GM19238 (cell line): ENCODE measurements around the gene MAP3K20.
"Not testable (repeated sequence)": the region's sequence is repeated elsewhere in the genome, so short reads cannot be mapped to it uniquely, and the experiment has no call there.

Experiments
- DNase-seq: peaks from one replicate; pipeline ENCODE4 v3.0.0; 2011; ENCODE audit warnings: low spot score; ENCODE audit not compliant: insufficient read length

The MAP3K20 gene

DNA sequence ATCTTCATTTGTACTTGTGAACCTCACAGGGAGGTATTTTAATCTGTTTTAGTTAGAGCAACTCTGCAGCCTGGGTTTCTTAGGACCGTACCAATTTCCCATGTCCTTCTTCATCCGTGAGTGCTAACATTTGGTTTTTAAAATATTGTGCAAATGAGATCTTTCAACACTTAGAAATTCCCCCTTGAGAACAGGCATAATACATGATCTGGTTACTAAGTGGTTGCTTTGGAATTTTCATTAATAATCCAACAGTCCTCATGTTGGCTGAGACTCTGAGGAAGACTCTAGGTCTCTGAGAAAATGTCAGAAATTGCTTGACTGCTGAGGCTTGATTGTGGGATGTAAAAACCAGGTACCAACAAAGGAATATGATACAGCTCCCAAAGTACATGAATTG lies 153.4 kb downstream of the MAP3K20 start:
- DNase-seq = no peak

DNA sequence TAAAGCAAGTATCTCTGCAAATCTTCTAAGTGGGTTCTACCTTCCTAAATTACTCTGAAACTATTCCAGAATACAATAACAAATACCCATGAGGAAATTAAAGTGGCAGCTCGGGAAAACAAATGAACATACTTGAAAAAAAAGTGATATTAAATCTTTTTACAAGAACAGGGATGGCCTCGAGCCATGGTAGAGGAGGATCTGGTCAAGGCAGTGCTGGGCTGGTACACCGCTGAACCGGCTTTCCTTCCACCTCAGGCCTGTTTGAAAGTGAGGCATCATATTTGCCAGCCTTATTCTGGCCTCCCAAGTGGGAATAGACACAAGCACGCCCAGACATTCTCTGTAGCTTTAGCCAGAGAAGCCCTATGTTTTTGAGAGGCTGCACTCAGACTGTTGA lies 154.5 kb downstream of the MAP3K20 start:
- no peak for DNase-seq

DNA sequence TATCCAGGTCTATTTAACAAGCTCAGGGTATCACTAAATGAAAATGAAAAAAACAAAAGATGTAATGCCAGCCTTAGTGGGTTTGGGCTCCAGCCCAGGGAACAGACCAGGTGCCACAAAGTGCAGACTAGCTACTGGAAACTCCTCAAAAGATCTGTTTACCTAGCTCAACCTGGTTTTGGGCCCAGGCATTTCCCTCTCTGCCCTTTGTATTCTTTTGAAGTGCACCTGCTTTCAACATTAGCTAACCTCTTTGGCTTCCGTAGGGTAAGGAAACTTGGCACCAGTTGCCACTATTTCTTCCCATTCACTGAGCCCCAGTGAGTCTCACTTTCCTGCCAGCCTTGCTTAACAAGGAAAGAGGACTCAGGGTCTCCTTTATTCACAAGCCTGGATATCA lies 155.4 kb downstream of the MAP3K20 start:
- no peak for DNase-seq

DNA sequence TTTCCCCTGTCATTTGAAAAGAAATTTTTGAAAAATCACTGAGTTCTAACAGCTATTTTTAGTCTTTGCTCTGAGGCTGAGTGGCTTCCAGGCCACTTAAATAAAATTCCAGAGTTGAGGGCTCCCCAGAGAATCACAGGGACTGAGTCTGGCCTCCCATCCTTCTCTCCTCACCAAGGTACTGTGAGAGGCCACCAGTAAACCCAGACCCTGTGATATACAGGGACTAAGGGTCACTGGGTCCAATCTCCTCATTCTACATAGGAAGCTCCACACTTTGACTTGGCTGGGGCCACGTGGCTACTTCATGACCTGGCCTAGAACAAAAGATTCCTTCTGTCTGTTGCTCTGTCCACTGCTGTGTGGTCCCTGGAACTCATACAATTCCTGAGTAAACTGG lies 155.8 kb downstream of the MAP3K20 start:
- DNase-seq = no peak

DNA sequence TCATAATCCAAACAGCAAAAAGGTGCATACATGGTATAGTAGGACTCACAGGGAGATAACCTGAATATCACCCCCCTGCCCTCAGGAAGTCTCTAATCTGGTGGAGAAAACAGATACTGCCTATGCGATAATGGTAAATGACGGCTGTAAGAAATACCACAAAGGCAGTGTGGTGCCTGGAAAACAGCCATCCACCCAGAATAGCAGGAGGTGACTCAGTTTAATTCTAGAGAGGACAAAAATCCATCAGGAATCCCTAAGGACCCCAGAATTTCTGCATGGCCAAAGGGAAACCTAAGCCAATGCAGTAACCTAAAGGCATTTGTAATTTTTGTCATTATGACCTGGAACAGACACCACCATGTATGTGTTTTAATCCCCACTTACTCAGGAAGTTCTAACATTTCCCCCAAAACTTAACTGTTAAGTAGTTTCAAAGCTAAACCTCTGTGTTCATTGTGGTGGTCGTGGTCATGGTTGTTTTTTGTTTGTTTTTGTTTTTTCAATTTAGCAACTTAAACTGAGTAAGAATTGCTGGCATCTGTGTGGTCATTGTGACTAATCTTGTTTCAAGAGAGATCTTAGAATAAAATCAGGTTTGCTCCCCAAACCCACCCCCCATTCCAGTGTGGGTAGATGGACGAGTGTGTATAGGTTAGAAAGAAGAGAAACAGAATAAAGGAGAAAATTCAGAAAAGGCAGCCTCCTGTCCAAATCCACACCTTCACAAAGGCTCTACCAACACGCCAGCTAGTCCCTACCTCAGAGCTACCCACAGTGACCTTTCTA lies 157.5 kb downstream of the MAP3K20 start:
- no peak for DNase-seq

DNA sequence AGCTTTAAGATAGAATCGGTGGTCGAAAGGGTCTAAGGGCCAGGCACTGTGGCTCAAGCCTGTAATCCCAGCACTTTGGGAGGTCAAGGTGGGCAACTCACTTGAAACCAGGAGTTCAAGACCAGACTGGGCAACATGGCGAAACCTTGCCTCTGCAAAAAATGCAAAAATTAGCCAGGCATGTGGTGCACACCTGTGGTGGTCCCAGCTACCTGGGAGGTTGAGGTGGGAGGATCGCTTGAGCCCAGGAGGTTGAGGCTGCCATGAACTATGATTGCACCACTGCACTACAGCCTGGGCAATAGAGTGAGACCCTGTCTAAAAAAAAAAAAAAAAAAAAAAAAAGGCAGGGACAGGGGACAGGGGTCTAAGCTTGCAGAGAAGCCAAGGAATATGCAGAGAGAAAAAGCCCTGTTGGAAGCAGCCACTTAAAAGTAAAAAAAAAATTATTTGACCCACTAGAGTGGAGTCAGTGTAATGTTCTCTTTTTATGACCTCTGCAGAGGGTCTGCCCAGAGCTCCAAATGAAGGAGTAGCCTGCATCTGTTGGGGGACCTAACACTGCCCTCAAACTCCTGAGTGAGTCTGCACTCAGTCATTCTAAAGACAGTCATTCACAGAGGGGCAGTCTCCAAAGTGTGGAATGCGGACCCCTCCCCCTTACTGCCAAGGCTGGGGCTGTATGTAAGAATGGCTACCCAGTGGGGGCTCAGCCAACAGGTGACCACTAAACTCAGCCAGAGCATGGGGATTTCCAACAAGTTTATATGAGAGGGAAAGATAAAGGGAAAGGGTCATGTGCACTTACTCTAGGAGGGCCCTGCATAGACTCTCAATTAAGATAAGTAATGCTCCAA lies 160.5 kb downstream of the MAP3K20 start:
- DNase-seq = no peak

DNA sequence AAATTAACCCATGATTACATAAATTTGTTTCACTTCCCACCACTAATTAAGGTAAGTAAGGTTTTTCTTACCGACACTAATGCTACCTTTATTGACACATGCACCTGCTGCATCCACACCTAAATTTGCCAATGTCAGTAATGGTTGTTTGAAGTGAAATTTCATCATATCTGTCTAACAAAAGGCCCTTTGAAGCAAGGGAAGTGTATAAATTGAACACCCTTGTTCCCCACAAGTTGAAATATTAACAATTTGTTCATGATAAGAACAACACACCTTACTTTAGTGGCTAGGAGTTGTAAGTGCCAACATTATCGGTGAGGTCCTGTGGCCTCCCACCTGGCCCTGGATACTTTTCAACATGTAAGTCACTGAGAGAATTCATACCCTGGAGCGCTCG lies 162.7 kb downstream of the MAP3K20 start:
- no peak for DNase-seq

DNA sequence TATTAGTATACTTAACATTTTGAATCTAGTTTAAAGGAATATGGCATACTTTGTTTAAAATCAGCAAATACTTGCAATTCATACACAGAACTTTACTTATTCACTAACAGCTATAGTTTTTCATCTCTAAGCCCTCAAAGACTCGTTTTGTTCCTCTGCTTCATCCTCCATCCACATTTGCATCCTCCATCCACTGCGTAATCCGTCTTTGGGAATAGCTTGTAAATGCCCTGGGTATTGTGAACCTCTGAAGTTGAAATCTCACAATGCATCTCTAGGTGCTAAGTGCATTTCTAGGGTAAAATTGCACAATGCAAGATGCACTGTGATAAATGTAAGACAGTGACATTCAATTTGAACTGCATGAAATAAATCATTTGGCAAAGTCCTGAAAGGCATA lies 163.2 kb downstream of the MAP3K20 start:
- DNase-seq = no peak

DNA sequence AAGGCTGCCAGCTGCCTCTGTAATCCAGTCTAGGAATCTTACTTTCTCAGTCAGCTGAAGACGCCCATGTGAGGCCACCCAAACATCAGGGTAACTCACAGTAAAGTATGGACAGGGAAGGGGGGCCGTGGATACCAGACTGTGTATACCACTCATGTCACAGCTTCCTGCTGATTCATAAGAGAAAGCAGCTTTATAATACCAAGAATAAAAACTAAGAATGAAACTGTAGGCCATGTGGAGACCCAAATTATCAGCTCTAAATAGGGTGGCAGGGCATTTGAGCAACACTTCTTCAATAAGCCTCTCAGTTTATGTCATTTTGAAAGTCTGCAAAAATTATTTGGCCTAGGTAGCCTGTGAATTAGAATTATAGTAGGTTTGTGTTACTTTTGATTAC lies 164.0 kb downstream of the MAP3K20 start:
- peak; percentile 51 for DNase-seq

DNA sequence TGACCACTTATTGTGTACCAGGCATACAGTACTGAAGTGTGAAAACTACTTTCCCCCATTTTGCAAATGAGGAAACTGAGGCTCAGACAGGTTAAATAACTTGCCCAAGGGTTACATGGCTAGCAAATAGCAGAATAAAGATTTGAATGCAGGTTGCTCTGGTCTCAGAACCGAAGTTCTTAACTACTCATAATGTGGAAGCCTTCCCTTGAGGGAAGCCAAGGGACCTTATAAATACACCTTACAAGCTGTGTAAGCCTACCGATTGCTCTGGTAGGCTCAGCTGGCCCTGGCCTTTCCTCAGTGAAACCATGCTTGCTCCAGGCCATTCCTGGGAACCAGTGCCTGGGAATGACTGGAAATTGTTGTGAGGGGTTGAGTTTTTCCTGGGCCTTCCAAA lies 164.4 kb downstream of the MAP3K20 start:
- no peak for DNase-seq

DNA sequence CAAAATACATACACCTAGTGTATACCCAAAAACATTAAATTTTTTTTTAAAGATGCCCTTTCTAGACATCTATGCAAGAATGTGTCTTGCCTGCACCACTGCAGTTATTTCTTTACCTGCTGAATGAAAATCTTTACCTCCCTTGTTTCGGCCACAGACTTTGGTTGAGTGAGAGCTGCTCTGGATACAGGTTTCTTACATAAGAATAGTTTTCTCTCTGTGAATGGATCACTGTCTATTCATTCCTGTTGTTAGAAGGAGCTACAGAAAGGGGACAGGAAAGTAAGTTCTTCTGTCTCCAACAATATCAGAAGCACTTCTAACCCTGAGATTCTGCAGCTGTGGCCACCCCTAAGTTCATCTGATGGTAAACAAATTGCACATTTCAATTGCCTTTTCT lies 166.0 kb downstream of the MAP3K20 start:
- no peak for DNase-seq

DNA sequence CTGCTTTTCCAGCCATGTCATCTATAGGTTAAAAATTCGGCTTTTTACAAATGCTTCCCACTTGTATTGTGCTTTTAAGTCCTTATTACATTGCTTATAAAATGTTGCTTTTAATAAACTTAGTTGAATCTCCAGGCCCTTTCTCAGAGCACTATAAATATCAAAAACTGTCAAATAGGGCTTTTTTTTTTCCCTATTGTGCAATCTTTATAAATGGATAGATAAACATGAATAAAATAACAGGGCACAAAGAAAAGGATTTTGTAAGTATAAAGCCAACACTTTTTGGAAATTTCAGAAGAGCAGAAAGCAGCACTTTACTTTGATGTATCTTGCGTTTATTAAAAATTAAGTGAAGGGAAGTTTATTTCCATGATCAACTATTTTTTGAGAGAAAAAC lies 171.5 kb downstream of the MAP3K20 start:
- no peak for DNase-seq

DNA sequence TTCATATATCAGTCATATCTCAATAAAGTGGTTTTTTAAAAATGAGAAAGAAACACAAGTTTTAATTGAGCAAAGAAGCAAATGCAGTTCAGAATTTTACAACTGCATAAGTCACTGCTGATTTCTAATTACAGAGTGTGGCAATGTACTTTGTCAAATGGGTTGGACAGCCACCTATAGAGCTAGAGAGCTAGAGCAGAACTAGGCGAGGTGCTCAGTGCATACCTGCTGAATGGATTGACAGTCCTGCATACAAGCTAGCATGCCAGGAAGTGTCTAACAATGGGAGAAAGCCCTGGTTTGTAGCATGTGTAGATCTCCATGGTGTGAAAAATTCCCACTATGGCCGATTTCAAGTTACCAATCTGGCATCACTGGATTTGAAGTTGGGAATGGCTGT lies 172.7 kb downstream of the MAP3K20 start:
- no peak for DNase-seq

DNA sequence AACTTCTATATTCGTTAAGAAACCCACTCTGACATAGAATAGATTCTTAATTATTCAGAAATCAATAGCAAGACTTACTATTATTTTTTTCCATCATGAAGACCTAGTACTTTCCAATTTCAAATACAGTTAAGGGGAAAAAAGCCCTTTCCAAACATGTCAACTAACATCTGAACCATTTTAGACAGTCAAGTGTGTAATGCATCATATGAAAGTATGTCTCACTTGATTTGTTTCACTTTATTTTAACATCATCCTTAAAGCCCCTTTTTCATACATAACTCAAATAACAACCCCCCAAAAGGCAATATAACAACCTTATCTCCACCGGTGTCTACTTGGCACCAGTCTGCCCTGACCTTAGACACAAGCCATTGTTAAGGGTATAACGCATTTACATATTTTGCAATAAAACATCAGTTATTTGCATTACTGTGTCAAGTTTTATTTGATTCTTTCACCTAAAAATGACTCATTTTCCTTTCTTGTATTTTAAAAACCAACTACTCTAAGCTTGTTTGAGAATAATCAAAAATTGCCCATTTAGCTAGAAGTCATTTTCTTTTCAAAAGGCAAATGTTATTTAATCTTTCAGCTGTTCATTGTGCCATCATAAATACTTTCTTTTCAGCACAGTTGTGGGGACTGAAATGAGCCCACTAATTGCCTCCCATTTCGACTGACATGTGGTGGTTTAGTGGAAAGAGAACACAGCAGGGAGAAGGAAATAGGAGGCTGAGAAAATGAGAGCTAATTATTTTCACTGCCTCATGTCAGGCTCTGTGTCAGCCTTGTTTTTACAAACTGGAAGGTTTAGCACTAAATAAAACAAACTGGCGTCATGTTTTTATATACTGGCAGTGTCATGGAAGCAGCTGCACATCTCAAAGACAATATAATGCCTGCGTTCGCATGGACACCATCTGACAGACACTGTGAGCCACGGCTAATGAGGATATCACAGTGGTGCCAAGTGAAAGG lies 174.3 kb downstream of the MAP3K20 start:
- DNase-seq = no peak

DNA sequence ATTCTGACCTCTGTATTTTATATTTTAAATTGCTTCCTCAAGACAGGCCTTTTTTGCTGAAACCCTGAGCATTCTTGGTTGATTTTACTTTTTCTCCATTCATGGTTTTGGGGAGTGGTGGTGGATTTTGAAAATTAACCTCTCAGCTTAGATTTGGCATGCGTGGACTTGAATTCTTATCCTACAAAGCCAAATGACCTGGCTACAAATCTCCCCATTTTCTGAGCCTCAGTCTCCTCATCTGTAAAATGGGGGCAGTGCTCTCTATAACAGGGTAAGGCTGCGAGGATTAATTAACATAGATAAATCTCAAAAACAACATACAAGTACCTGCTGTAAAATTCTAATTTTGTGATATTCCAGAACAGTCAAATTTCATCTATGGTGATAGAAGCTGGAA lies 175.6 kb downstream of the MAP3K20 start:
- no peak for DNase-seq

DNA sequence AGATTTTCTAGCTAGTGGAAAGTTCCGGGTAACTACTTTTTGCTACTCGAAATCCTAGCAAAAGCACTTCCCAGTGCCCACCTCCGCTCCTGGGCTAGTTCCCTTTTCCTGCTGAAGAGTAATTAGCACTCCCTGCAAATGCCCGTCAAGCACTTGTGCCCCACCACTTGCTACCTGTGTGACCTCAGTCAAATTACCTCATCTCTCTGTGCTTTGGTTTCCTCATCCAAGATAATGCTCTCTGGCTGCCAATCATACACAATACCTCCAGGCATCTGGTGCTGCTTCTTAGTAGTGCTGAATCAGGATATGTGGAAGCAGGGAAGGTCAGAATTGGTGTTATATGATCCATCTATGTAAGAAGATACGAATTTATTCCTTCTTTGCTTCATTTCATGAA lies 176.9 kb downstream of the MAP3K20 start:
- no peak for DNase-seq

DNA sequence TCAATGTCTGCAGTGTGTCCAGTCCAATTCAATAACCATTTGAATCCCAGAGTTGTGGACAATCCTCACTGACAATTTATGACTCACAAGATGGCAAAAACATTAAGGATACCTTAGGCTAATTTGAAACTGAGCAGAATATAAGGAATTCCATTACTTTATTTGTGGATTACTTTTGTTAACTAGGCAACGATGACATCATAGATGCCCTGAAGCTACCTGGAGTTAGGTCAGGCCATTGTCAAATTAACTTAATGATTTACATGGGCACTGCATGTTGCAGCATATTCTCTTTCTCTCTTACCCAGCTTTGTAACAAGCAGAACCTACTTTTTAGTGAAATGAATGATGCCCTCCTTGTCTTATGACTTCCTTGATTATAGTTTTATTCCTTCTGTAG lies 179.0 kb downstream of the MAP3K20 start:
- DNase-seq = no peak

DNA sequence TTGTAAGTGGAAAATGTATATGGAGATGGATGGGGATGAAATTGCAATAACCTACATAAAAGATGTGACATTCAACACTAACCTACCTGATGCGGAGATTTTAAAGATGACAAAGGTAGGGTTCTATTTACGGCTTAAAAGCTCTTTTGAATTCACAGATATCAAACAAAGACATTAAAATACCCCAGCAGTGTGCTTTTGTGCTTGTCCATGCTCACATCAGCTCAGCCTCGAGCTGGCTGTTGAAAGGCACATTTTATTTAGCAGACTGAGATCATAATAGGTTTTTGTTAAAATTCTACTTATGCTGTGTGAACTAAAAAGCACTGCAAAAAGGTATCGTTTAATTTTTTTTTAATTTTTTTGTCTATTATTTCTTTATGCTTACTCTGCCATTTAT lies 183.1 kb downstream of the MAP3K20 start:
- no peak for DNase-seq

DNA sequence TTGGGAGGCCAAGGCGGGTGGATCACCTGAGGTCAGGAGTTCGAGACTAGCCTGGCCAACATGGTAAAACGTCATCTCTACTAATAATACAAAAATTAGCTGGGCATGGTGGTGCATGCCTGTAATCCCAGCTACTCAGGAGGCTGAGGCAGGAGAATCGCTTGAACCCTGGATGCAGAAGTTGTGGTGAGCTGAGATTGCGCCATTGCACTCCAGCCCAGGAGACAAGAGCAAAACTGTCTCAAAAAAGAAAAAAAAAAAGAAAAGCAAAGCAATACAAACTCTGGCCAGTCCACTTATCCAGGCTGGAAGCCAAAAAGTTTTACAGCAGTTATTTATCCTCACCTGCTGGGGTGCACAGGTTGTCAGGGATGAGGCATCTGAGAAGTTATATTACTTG lies 186.7 kb downstream of the MAP3K20 start:
- DNase-seq = not testable (repeated sequence)

DNA sequence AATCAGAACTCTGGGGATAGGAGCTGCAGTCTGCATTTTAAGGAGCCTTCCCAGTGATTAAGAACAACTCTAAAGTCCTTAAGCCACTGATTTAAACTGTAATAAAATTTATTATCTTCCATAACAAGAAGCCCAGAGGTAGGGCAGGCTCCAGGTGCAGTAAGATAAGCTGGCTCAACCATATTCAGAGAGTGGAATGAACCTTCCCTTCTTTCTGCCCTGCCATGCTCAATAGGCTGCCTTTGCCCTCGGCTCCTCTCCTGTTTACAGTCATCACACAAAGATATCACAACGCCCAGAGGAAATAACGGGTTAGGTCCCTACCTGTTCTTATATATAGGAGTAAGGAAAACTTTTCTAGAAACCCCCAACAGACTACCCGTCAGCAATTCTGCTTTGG lies 188.5 kb downstream of the MAP3K20 start:
- DNase-seq = no peak

DNA sequence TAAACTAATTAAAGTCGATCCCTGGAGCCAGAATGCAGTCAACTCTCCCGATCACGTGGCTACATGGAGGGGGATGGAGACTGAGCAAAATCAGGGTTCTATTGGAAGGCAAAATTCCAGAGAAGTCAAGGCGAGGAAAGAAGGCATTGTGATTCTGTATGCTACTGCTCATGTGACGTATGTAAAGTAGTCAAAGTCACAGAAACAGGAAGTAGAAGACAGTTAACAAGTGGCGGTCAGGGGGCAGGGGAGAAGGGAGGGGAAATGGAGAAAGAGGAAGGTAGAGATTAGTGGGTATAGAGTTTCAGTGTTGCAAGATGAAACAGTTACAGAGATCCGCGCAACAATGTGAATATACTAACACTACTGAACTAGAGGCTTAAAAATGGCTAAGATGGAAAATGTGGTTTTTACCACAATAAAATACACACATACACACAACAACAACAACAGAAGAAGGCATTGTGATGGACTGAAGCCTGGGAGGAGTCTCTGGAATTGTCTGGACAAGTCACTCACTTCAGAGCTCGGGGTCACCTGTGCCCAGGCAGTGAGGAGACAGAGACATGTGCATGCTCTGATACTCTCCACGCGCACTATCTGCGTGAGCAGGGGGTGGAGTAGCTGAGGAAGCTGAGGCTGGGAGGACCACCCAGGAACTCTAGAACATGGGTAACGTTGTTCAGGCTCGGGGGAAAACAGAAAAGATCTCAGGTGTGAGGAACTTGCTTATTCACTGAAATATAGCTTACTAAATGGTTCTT lies 189.1 kb downstream of the MAP3K20 start:
- DNase-seq = peak; percentile 33
